Measurements from ENCODE around the gene SUB1. TPM values are rescaled to one million over a fixed set of nuclear protein-coding genes. Genes with fewer than 3 reads are reported as not detected.

Gene SUB1
- total RNA-seq, 1 experiment from 2014 or later = 324 TPM

DNA sequence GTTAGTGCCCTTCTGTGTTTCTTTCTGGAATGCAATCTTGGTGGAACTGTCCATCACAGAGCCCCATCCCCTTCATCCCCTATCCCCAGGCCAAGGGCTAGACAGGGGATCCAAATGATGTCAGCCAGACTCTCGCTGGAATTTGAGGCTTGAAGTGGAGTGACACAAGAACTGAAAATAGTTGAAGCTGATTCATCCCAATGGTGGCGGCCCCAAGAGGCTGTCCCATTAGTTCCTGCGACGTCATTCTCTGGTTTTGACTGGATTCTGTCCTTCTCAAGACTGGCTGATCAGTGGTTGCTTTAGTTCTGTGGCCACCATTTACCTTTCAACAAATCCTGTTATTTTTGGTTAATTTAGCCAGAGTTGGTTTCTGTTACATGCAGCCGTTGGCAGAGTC, 59.9 kb downstream of the SUB1 start:
- H3K4me1 ChIP-seq (ENCODE audit: insufficient read depth, low read length, poor library complexity, severe bottlenecking) = no peaks in the 10 kb centered on the region
- intact Hi-C loops (cut with micrococcal nuclease; ENCODE audit: unreplicated experiment) = no loop called here
- no peak for DNase-seq (ENCODE audit: low spot score)
- H3K4me3 ChIP-seq (ENCODE audit: low read depth, low read length, poor library complexity, severe bottlenecking) = no peak overlapping the region
- H3K36me3 ChIP-seq (ENCODE audit: insufficient read depth, low read length, poor library complexity, severe bottlenecking) = no peaks in the 10 kb centered on the region
- ChIA-PET CTCF (no interaction called here), POLR2A (ENCODE audit: low non-redundant PET) (no interaction called here)
- BruUV-seq (replicated peaks) = no TSS peak
- no peak overlapping the region for H3K27ac ChIP-seq (ENCODE audit: low read depth, low read length, poor library complexity, severe bottlenecking)
- H3K27me3 ChIP-seq (replicated peaks; ENCODE audit: insufficient read depth, low read depth, low read length, poor library complexity) = no peaks in the 10 kb centered on the region
- H3K9me3 ChIP-seq (ENCODE audit: low read depth, low read length, poor library complexity, severe bottlenecking) = no peaks in the 10 kb centered on the region
- TF ChIP-seq, protein P1, sequence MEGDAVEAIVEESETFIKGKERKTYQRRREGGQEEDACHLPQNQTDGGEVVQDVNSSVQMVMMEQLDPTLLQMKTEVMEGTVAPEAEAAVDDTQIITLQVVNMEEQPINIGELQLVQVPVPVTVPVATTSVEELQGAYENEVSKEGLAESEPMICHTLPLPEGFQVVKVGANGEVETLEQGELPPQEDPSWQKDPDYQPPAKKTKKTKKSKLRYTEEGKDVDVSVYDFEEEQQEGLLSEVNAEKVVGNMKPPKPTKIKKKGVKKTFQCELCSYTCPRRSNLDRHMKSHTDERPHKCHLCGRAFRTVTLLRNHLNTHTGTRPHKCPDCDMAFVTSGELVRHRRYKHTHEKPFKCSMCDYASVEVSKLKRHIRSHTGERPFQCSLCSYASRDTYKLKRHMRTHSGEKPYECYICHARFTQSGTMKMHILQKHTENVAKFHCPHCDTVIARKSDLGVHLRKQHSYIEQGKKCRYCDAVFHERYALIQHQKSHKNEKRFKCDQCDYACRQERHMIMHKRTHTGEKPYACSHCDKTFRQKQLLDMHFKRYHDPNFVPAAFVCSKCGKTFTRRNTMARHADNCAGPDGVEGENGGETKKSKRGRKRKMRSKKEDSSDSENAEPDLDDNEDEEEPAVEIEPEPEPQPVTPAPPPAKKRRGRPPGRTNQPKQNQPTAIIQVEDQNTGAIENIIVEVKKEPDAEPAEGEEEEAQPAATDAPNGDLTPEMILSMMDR (conservative IDR thresholded peaks at IDR 0.05; ENCODE audit: low read depth, low read length) = no peak
- TF ChIP-seq EZH2 (IDR thresholded peaks at IDR 0.05; ENCODE audit: borderline replicate concordance, low read depth, low read length, poor library complexity, severe bottlenecking) = no peak

DNA sequence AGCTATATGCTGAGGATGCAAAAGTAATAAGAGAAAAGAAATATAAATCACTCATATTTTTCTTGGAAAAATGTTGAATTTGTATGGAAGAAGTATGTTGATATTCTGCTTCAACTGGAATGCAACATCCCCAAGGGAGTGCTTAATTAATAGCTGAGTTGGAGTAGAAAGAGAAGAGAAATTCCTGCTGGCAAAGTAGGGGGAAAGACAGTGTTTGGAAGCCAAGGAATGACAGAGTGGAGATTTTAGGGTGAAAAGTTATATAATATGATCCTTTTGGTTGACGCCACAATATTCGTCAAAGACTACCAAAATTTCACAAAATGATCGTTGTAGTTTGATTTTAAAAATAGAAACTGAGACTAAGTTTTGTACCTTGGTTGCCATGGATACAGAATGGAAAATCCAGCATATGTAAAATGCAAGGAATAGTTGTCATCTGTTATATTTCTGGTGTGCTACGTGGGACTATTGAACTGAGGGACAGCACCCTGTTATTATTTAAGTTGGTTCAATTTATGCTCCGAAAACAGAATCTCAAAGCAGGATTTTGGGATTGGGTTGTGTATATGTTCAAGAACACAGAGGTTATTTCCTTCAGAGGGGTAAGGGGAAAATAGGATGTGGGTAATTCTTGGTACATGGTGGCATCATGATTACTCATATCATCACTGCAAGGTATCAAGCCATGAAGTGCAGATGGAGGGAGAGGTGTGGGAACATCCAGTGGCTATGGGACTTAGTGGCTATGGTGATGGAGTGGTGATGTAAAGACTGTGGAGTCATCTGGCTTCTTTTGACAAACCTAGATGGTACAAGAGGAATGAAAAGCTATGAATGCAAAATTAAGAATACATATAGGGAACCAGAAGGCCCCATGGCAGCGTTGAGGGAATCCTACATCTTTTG, 61.0 kb downstream of the SUB1 start:
- no peak overlapping the region for H3K27ac ChIP-seq (ENCODE audit: low read depth, low read length, poor library complexity, severe bottlenecking)
- CTCF ChIA-PET = no interaction called here
- no peak for DNase-seq (ENCODE audit: low spot score)
- no peaks in the 10 kb centered on the region for H3K4me1 ChIP-seq (ENCODE audit: insufficient read depth, low read length, poor library complexity, severe bottlenecking)
- H3K27me3 ChIP-seq (replicated peaks; ENCODE audit: insufficient read depth, low read depth, low read length, poor library complexity) = no peaks in the 10 kb centered on the region
- POLR2A ChIA-PET (ENCODE audit: low non-redundant PET) = no interaction called here
- intact Hi-C loops (cut with micrococcal nuclease; ENCODE audit: unreplicated experiment) = no loop called here
- no peak overlapping the region for H3K4me3 ChIP-seq (ENCODE audit: low read depth, low read length, poor library complexity, severe bottlenecking)
- no peaks in the 10 kb centered on the region for H3K9me3 ChIP-seq (ENCODE audit: low read depth, low read length, poor library complexity, severe bottlenecking)
- TF ChIP-seq, protein P1 (conservative IDR thresholded peaks at IDR 0.05; ENCODE audit: low read depth, low read length) = no peak
- TF ChIP-seq EZH2 (IDR thresholded peaks at IDR 0.05; ENCODE audit: borderline replicate concordance, low read depth, low read length, poor library complexity, severe bottlenecking) = no peak
- no peaks in the 10 kb centered on the region for H3K36me3 ChIP-seq (ENCODE audit: insufficient read depth, low read length, poor library complexity, severe bottlenecking)
- no TSS peak for BruUV-seq (replicated peaks)

DNA sequence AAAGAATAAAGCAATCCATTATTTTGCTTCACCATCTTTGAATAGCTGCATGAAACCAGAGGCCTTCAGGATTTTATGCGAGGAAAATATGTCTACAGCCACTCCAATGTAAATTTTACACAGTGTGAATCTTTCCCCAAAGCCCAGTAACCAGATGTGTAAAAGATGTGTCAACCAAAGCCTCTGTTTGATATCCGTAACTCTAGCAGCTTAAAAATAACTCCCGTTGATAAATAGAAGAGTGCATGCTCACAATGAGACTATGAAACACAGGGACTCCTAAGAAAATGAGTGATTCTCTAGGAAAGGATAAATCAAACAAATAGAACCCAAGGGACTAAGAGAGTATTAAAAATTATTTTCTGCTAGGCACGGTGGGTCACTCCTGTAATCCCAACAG, 65.7 kb downstream of the SUB1 start:
- no peak for TF ChIP-seq EZH2 (IDR thresholded peaks at IDR 0.05; ENCODE audit: borderline replicate concordance, low read depth, low read length, poor library complexity, severe bottlenecking)
- TF ChIP-seq, protein P1 (conservative IDR thresholded peaks at IDR 0.05; ENCODE audit: low read depth, low read length) = no peak
- intact Hi-C loops (cut with micrococcal nuclease; ENCODE audit: unreplicated experiment) = no loop called here
- BruUV-seq (replicated peaks) = no TSS peak
- H3K36me3 ChIP-seq (ENCODE audit: insufficient read depth, low read length, poor library complexity, severe bottlenecking) = no peaks in the 10 kb centered on the region
- CTCF ChIA-PET = no interaction called here
- no peaks in the 10 kb centered on the region for H3K9me3 ChIP-seq (ENCODE audit: low read depth, low read length, poor library complexity, severe bottlenecking)
- no peak overlapping the region for H3K27ac ChIP-seq (ENCODE audit: low read depth, low read length, poor library complexity, severe bottlenecking)
- H3K4me3 ChIP-seq (ENCODE audit: low read depth, low read length, poor library complexity, severe bottlenecking) = no peak overlapping the region
- POLR2A ChIA-PET (ENCODE audit: low non-redundant PET) = no interaction called here
- H3K27me3 ChIP-seq (replicated peaks; ENCODE audit: insufficient read depth, low read depth, low read length, poor library complexity) = no peaks in the 10 kb centered on the region
- no peak for DNase-seq (ENCODE audit: low spot score)
- no peaks in the 10 kb centered on the region for H3K4me1 ChIP-seq (ENCODE audit: insufficient read depth, low read length, poor library complexity, severe bottlenecking)

All from A673 (cell line).